Measurements from ENCODE around the gene ARL6IP6. TPM values are rescaled to one million over a fixed set of nuclear protein-coding genes. Genes with fewer than 3 reads are reported as not detected.

The ARL6IP6 gene
- total RNA-seq, 1 donor from 2014 or later = 36.8 TPM

GRCh38 chr2:152804687-152805408 lies 86.4 kb downstream of the ARL6IP6 start:
- DNase-seq (ENCODE audit: low spot score) = no peak

GRCh38 chr2:152811916-152812315 lies 93.5 kb downstream of the ARL6IP6 start:
- no peak for DNase-seq (ENCODE audit: low spot score)

Other genes with a start within 250 kb of the ARL6IP6 start
- 92.9 TPM for gene PRPF40A, start 1.2 kb upstream of the ARL6IP6 start, total RNA-seq (ENCODE audit: insufficient read depth, low replicate concordance)

All from umbilical cord (tissue), 2 donors.